GM10248 (cell line): Measurements from ENCODE around the gene ABTB1.
"Not testable (repeated sequence)": the region's sequence is repeated elsewhere in the genome, so short reads cannot be mapped to it uniquely, and the experiment has no call there.

Source experiments
- CTCF ChIA-PET: fragments of 300-600 bp; sonication (Branson Sonifier 250); formaldehyde crosslinking; extraction: SDS; loops from one replicate; lab custom pipeline; 2021; ENCODE audit warnings: antibody characterized with exemption; lab: Yijun Ruan, JAX
- POLR2A ChIA-PET: fragments of 350-650 bp; sonication (Branson Sonifier 250); formaldehyde crosslinking; extraction: SDS; loops from one replicate; lab custom pipeline; 2020; ENCODE audit warnings: antibody characterized with exemption; lab: Yijun Ruan, JAX
- DNase-seq: peaks from one replicate; pipeline ENCODE4 v3.0.0; 2012; ENCODE audit errors: extremely low spot score
- TF ChIP-seq, protein P1 (sequence below): IDR thresholded peaks from 2 replicates; pipeline ENCODE4 v1.5.1; 2012; ENCODE audit warnings: mild to moderate bottlenecking, low read depth; ENCODE audit errors: extremely low read depth, missing control alignments, control extremely low read depth

Gene ABTB1

DNA sequence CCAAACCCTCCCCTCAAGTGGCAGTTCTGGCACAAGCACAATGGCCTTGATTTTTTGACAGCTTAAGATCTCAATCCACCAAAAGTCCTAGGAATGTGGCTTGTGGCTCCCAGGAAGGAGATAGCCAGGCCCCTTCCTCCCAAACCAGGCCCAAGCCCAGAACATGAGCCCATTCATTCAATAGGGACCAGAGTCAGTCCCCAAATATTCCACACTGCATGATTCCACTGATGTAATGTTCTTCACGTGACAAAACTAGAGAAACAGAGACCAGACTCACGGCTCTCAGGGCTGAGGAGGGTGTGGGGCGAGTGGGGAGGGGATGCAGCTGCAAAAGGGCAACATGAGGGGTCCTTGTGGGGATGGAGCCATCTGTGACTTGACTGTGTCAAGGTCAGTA, 25.5 kb downstream of the ABTB1 start:
- ChIA-PET CTCF (interaction anchor here (1.5 to 3.4 kb wide), 2 partner anchors 19 to 26 kb away, joined by 5 to 13 read pairs; no protein-coding TSS in a partner anchor), POLR2A (no interaction called here)
- TF ChIP-seq, protein P1, sequence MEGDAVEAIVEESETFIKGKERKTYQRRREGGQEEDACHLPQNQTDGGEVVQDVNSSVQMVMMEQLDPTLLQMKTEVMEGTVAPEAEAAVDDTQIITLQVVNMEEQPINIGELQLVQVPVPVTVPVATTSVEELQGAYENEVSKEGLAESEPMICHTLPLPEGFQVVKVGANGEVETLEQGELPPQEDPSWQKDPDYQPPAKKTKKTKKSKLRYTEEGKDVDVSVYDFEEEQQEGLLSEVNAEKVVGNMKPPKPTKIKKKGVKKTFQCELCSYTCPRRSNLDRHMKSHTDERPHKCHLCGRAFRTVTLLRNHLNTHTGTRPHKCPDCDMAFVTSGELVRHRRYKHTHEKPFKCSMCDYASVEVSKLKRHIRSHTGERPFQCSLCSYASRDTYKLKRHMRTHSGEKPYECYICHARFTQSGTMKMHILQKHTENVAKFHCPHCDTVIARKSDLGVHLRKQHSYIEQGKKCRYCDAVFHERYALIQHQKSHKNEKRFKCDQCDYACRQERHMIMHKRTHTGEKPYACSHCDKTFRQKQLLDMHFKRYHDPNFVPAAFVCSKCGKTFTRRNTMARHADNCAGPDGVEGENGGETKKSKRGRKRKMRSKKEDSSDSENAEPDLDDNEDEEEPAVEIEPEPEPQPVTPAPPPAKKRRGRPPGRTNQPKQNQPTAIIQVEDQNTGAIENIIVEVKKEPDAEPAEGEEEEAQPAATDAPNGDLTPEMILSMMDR = no peak
- DNase-seq = no peak

DNA sequence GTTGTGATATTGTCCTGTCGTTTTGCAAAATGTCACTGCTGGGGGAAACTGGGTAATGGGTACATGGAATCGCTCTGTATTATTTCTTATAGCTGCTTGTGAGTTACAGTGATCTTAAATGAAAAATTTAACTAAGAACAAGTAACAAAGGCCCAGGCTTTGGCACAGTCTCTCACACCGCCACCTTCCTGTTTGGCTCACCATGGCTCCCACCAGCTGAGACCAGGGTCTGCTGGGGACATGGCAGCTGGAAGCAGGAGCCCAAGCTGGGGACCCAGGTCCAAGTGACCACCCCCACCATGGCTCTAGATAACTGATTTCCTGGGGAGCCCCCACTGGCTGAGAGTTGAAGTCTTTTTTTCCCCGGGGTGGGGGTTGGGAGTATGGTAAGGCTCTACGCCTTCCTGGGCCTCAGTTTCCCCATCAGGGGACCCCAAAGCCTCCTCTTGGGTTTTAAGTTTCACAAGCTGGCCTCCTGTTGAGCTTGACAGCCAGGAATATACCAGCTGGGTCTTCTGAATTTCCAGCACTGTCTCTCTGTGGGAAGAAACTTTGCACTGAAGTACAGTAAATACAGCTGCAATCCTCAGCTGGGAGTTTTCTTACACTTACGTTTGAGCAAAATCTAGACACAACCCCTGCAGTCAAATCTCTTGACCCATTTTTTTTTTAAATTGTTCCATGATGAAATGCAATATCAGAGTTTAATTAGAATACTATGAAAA, 26.1 kb downstream of the ABTB1 start:
- no peak for DNase-seq
- CTCF ChIA-PET = interaction anchor here (1.5 kb wide), 1 partner anchor 25 kb away, joined by 5 read pairs; no protein-coding TSS in a partner anchor
- TF ChIP-seq, protein P1 = no peak
- POLR2A ChIA-PET = no interaction called here

DNA sequence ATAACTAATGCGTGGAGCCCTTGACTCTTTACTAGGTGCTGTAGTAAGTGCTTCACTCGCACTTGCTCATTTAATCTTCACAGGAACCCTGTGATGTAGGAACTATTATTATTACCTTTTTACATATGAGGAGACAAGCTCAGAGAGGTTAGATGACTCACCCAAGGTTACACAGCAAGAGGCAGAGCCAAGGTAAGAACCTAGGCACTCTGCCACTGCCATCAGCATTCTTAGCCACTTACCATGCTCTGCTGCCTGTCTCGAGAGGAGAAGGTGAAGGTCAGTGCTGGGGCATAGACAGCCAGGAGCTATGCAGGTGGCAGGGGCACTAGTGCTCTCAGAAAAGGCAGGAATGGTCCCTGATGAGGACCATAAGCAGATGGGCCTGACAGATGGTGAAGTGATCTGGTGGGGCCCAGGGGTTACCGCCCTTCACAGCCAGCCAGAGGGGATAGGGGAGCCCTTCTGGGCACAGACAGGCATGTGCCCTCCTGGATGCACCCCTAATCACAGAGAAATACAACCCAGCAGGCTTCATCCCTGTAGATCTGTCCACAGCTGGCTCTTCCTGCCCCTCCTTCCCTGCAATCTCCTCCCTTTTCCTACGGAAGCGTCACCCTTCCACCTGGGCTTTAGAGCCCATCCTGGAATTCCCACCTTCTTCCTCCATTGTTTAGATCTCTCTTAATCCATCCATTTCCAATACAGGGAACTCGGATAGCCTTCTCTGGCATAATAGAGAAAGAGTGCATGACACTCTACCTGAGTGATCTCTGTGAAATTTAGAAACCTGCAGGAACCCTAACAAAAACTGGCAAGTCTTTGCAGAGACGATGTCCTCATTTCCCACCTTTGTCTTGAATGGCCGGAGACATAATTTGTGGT, 26.9 kb downstream of the ABTB1 start:
- CTCF ChIA-PET = interaction anchor here (1.5 kb wide), 1 partner anchor 24 kb away, joined by 5 read pairs; no protein-coding TSS in a partner anchor
- TF ChIP-seq, protein P1 = no peak
- DNase-seq = no peak
- POLR2A ChIA-PET = no interaction called here

DNA sequence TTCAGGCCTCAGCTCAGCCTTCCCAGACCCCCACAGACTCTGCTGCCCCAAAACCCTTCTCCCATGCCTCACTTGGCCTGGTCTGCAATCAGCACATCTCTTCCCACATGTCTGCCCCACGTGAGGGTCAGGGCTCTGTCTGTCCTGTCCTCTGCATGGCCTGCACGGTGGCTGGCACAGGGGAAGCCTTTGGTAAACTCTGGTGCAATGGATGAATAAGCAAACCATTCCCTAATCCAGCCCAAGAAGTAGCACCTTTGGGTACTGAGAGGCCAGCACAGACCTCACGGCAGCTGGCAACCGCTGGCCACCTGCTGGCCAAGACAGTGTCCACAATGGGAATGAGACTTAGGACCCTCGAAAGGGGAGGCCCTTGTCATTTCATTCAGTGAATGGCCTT, 27.7 kb downstream of the ABTB1 start:
- ChIA-PET CTCF (no interaction called here), POLR2A (no interaction called here)
- TF ChIP-seq, protein P1 = no peak
- no peak for DNase-seq

DNA sequence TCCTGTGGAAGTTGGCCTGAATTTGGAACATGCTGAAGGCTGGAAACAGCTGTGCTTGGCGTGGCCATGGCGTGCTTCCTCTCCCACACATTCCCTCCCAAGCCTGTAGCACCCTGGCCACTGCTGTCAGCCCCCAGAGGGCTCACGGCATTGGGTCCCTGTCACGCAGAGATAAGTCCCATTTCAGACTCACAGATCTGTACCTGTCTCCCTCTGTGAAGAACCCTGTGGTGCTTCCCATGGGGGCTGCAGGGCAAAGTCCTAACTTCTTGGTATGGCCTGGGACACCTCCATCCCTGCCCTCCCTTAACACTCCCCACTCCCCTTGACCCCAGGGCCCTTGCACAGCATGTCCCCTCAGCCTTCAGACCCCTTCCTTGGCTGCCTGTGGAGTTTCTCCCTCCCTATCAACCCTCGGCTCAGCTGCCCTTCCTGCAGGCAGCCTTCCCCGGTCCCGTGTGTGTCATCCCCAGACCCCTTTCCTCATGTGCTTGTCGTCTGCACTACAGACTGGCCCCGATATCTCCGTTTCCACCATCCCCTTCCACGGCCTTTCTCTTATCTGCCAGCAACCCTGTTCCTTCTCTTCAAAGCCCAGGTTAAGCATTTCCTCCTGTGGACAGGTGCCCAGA, 28.6 kb downstream of the ABTB1 start:
- POLR2A ChIA-PET = no interaction called here
- TF ChIP-seq, protein P1 = no peak
- CTCF ChIA-PET = no interaction called here
- DNase-seq = no peak

DNA sequence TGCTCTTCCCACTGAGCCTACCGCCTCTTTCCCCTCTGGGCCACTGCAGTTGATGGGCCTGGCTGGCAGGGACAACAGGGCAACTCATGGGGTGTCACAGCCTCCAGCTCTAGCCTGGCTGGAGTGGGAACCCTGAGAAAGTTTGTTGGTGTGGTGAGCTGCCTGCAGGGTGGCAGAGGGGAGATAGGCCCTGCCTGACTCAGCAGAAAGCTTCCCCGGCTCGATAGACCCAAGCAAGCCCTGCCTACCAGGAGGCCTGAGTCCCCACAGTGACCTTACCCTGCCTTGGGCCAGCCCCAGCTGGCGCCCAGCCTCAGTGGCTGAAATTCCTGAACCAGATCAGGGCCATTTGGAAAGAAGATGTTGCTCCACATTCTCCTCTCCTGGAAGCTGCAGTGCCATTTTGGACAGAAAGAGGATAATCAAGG, 29.4 kb downstream of the ABTB1 start:
- TF ChIP-seq, protein P1 = no peak
- ChIA-PET POLR2A (no interaction called here), CTCF (no interaction called here)
- DNase-seq = no peak

DNA sequence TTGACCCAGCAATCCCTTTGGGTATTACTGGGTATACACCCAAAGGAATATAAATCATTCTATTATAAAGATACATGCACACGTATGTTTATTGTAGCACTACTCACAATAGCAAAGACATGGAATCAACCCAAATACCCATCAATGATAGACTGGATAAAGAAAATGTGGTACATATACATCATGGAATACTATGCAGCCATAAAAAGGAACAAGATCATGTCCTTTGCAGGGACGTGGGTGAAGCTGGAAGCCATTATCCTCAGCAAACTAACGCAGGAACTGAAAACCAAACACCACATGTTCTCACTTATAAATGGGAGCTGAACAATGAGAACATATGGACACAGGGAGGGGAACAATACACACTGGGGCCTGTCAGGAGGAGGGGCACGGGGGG, 32.1 kb downstream of the ABTB1 start:
- DNase-seq, POLR2A ChIA-PET, CTCF ChIA-PET: not testable (repeated sequence)
